Large intestine (tissue), 3 donors: ENCODE measurements around the gene TMEM11. TPM values are rescaled to one million over a fixed set of nuclear protein-coding genes. Genes with fewer than 3 reads are reported as not detected.

ENCODE experiments used
- DNase-seq, 2 donors: peaks; one replicate each; pipeline versions ENCODE4 v3.0.0 to v3.0.0-alpha.2; 2013
- H3K27ac ChIP-seq: one replicate; pipeline ENCODE4 v1.5.1; 2013; ENCODE audit warnings: low read length
- H3K27me3 ChIP-seq: 2 replicates; pipeline ENCODE4 v1.6.1; 2013; ENCODE audit warnings: low read length; ENCODE audit not compliant: control insufficient read depth, insufficient read depth
- H3K36me3 ChIP-seq: 2 replicates; pipeline ENCODE4 v1.6.1; 2013; ENCODE audit warnings: low read length; ENCODE audit not compliant: control insufficient read depth, insufficient read depth
- H3K4me1 ChIP-seq: one replicate; pipeline ENCODE4 v1.6.1; 2013; ENCODE audit warnings: low read length; ENCODE audit not compliant: control insufficient read depth, insufficient read depth
- H3K4me3 ChIP-seq: one replicate; pipeline ENCODE4 v1.5.1; 2013; ENCODE audit warnings: low read length
- H3K9me3 ChIP-seq: one replicate; pipeline ENCODE4 v1.6.1; 2013; ENCODE audit warnings: mild to moderate bottlenecking, low read depth, low read length, moderate library complexity; ENCODE audit not compliant: control insufficient read depth
- WGBS: methylation state at CpG from one replicate; pipeline ENCODE4 v1.1.5; 2013; ENCODE audit warnings: low lambda C conversion rate; ENCODE audit not compliant: insufficient coverage; 5-methylcytosine and 5-hydroxymethylcytosine counted together
- polyA plus RNA-seq: library from polyadenylated mRNA; unstranded; fragments of 120-200 nt; gene quantifications from one replicate; pipeline ENCODE4 v1.2.1, GENCODE V29; 2013

The TMEM11 gene
- polyA plus RNA-seq, 1 donor, result 21.6 TPM

DNA sequence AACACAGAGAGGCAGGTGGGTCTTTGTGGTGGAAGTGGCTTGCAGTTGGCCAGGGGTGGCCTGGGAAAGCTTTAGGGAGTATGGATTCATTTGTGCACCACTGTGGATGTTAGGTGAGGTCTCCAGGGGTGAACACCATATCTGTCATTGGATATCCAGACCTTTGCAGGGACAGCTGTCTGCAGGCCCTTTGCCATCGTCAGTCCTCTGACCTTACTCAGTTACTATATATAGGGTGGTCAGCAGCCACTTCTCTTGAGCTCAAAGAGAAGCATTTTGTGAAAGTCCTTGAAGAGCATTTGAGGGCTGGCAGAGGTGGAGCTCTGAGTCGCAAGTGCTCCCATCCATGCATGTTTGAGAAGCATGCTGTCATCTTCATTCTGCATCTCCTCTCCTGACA is 40.4 kb downstream of the TMEM11 start:
- WGBS, result no CpG with 5 or more reads among the region's 2 CpGs
- Histone ChIP-seq H3K4me1 (no peaks in the 10 kb centered on the region), H3K27me3 (no peaks in the 10 kb centered on the region), H3K36me3 (peaks cover 34% of the 10 kb centered on the region), H3K9me3 (no peaks in the 10 kb centered on the region), H3K27ac (no peak overlapping the region), H3K4me3 (no peak overlapping the region)
- no peak for DNase-seq

DNA sequence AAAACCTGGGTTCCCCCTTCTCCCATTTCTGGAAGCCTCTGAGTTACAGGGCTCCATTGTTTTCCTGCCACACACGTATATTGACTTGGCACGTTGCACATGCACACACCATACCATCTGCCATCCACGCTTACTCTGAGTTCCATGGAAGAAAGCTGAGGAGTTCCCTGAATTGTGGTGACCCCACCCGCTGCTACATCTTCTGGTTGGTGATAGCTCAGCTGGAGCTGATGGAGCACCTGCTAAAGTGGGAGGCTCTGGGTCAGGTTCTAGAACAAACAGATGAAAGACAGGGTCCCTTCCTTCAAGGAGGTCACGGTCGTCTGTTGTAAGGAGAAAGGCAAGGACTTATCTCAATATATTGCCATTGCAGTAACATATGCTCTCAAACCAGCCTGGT is 41.1 kb downstream of the TMEM11 start:
- Histone ChIP-seq H3K9me3 (no peaks in the 10 kb centered on the region), H3K36me3 (peaks cover 29% of the 10 kb centered on the region), H3K4me3 (no peak overlapping the region), H3K27me3 (no peaks in the 10 kb centered on the region), H3K4me1 (no peaks in the 10 kb centered on the region), H3K27ac (no peak overlapping the region)
- WGBS, result 100% methylated on average over 1 of the region's 6 CpGs
- no peak for DNase-seq

DNA sequence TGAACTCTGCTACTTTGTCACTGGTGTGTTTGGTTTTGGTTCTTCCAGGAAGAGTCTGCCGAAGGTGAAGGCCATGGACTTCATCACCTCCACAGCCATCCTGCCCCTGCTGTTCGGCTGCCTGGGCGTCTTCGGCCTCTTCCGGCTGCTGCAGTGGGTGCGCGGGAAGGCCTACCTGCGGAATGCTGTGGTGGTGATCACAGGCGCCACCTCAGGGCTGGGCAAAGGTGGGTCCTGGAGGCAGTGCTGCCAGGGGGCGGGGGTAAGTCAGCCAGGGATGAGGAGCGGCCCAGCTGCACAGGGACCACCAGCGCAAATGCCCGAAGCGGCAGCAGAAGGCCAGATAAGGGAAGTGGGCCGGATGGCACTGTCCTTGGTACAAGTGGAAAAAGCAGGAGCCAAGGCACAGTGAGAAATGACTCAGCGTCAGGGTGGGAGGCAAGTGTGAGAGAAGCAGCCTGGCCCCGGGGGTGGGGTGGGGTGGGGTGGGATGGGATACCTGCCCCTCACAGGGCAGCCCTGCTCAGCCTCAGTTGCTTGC is 41.9 kb downstream of the TMEM11 start:
- no peak overlapping the region for H3K27ac ChIP-seq
- peaks cover 29% of the 10 kb centered on the region for H3K36me3 ChIP-seq
- no peak overlapping the region for H3K4me3 ChIP-seq
- no peaks in the 10 kb centered on the region for H3K27me3 ChIP-seq
- DNase-seq, result no peak
- no peaks in the 10 kb centered on the region for H3K9me3 ChIP-seq
- WGBS, result no CpG with 5 or more reads among the region's 17 CpGs
- no peaks in the 10 kb centered on the region for H3K4me1 ChIP-seq

DNA sequence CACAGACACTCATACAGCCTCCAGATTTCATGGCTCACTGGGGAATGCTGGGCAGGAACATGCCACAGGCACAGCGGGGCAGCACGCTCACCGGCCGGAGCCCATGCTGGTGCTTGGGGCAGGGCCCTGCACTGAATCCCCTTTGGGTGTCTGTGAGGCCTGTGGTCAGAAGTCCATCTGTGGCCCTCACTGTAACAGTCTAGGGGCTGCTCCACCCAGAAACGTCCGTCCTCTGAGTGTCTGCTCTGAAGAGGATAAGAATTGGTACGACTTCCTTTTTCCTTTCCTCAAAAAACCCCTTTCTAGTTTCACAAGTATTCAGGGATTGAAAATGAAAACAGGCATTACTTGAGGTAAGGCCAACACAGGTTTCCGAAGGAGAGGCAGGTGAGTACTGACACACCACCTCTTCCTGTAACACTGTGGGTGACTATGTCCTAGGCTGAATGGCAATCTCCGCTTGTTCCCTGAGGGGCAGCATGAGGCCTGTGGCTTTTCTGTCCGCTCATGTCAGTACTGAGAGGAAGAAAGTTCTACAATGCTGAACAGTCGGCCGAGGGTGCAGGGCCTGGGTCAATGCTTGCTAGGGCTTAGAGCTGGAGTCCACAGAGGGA is 42.5 kb downstream of the TMEM11 start:
- H3K4me1 ChIP-seq, result no peaks in the 10 kb centered on the region
- DNase-seq, result no peak
- peaks cover 29% of the 10 kb centered on the region for H3K36me3 ChIP-seq
- no peaks in the 10 kb centered on the region for H3K9me3 ChIP-seq
- no peak overlapping the region for H3K27ac ChIP-seq
- 80% methylated on average over 1 of the region's 12 CpGs for whole genome bisulfite sequencing
- no peak overlapping the region for H3K4me3 ChIP-seq
- no peaks in the 10 kb centered on the region for H3K27me3 ChIP-seq

DNA sequence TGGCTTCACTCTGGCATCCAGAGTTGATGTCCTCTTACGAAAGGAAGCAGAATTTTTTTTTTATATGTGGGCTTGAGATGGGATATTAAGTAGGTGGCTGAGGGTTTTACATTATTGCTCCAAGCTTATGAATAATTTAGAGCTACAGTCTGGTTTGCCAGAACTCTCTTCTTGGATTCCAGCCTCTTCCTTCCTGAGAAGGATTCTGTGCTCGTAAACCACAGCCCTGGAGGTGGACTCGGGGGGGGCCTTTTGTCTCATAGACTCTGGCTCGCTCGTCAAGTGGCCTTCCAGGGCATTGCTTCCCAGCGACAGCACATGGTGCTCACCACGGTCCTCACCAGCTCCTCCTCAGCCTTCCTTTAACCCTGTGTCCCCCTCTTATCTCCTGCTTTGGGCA is 43.2 kb downstream of the TMEM11 start:
- Histone ChIP-seq H3K4me3 (no peak overlapping the region), H3K27me3 (no peaks in the 10 kb centered on the region), H3K9me3 (no peaks in the 10 kb centered on the region), H3K36me3 (peaks cover 29% of the 10 kb centered on the region), H3K4me1 (no peaks in the 10 kb centered on the region), H3K27ac (no peak overlapping the region)
- DNase-seq, result no peak
- 100% methylated on average over 1 of the region's 7 CpGs for WGBS

DNA sequence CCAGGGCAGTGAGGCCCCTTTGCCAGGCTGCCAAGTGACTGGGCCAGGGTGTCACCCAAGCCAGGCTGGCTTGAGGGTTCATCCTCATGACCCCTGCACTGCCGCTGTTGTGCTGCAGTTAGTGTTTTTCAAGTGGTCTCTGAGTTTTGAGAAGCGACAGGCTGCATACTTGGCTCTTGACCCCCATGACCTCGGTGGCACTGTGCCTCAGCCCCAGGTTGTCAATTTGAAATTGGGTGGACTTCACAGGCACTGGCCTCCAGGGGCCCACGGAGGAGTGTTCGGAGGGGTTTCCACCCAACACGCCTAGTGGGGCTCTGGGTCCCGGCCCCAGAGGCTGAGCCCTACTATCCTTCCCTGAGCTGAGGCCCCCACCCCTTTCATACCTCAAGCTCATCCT is 44.5 kb downstream of the TMEM11 start:
- Histone ChIP-seq H3K4me3 (no peak overlapping the region), H3K27me3 (no peaks in the 10 kb centered on the region), H3K27ac (no peak overlapping the region), H3K36me3 (peaks cover 23% of the 10 kb centered on the region), H3K9me3 (no peaks in the 10 kb centered on the region), H3K4me1 (no peaks in the 10 kb centered on the region)
- DNase-seq, result no peak
- WGBS, result no CpG with 5 or more reads among the region's 7 CpGs

DNA sequence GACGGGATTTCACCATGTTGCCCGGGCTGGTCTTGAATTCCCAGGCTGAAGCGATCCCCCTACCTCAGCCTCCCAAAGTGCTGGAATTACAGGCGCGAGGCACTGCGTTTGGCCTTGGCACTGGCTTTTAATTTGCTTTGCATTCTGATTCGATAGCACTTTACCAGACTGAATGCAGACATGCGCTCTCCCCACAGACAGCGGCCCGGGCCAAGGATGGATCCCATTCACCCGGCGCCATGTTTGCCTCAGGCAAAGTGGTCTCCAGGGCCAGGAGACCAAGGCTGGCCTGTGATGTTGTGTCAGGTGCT is 45.5 kb downstream of the TMEM11 start:
- H3K4me1 ChIP-seq, result no peaks in the 10 kb centered on the region

DNA sequence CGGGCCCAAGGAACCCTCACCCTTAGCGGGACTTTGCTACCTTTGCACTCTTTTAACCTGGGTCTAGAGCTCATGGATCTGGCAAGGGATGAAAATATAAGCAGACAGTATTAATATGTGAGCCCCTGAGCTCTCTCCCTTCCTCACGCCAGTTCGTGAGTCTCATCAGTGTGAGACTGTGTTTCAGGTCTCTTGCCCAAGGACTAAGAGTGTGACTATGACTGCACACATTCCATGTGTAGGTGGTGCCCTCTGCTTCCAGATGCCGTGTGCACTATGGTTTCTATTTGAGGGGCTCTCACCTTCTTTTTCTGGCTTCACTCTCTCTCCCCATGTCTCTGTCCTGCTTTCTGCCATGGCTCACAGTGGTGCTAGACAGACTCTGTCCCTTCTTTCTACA is 46.7 kb downstream of the TMEM11 start:
- DNase-seq, result no peak
- no CpG with 5 or more reads among the region's 5 CpGs for WGBS
- no peak overlapping the region for H3K4me3 ChIP-seq

More for the DNA sequence above, 45.5 kb downstream of the TMEM11 start:
- DNase-seq, result no peak
- no peaks in the 10 kb centered on the region for H3K27me3 ChIP-seq
- 100% methylated on average over 1 of the region's 12 CpGs for WGBS
- H3K36me3 ChIP-seq, result peaks cover 13% of the 10 kb centered on the region
- H3K9me3 ChIP-seq, result no peaks in the 10 kb centered on the region
- H3K27ac ChIP-seq, result no peak overlapping the region
- no peak overlapping the region for H3K4me3 ChIP-seq

DNA sequence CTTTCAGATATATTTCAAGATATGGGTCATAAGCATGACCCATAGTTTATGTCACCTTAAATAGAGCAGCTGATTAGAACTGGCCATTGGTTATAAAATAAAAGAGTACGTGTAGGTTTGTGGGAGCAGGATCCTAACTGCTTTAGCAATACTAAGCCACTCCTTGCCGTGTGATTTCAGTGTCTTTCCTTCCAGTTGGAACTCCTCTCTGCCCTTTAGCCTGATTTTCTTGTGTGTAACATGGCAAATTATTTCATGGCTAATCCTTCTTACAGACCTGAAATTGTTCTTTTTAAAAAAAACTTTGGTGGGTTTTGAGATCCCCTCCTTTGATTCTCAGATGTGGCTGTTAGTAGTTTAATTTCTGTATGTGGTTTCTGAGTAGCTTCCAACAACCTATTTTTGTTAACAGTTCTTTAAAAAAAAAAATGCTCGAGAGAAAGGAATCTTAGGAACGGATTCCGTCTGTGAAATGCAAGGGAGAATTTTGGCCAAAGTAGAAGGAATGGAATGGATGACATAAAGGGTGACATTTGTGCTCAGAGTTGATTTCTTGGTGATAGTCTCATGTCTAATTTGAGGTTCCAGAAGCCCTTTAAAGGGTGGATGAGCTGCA is 47.3 kb downstream of the TMEM11 start:
- Histone ChIP-seq H3K27ac (no peak overlapping the region), H3K4me3 (no peak overlapping the region), H3K27me3 (no peaks in the 10 kb centered on the region), H3K36me3 (peaks cover 2% of the 10 kb centered on the region), H3K4me1 (no peaks in the 10 kb centered on the region), H3K9me3 (no peaks in the 10 kb centered on the region)
- WGBS, result 80% methylated on average over 2 of the region's 5 CpGs
- no peak for DNase-seq

More for the DNA sequence above, 46.7 kb downstream of the TMEM11 start:
- Histone ChIP-seq H3K9me3 (no peaks in the 10 kb centered on the region), H3K36me3 (peaks cover 2% of the 10 kb centered on the region), H3K27me3 (no peaks in the 10 kb centered on the region), H3K27ac (no peak overlapping the region), H3K4me1 (no peaks in the 10 kb centered on the region)

DNA sequence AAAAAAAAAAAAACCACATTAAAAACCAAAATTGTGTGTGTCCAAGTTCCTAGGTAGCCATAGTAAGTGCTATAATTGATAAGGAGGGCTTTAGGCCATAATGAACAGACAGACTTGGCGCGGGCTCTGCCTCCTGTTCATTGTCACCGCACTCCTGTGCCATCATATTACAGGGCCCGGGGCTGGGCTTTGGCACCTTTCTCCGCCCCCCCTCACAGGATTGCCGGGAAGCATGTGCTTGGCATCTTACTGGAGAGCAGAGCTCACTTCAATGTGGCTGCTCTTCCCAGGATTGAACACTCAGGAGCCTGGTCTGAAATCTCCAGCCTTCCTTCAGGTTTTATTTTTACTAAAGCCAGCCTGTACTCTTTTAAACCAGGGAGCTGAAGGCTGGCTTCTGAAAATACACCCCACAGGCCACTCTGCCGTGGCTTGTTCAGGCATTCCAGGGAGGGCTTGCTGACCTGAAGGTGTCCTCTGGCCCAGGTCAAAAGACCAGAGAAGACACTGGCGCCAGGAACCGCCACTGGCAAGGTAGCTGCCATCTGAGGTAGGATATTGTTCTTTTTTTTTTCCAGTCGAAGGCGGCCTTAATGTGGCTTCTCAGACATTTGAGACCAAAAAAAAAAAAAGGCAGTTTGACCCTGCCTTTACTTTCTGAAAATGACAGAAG is 47.9 kb downstream of the TMEM11 start:
- Histone ChIP-seq H3K4me3 (no peak overlapping the region), H3K36me3 (peaks cover 2% of the 10 kb centered on the region), H3K27ac (no peak overlapping the region), H3K4me1 (no peaks in the 10 kb centered on the region), H3K9me3 (no peaks in the 10 kb centered on the region), H3K27me3 (no peaks in the 10 kb centered on the region)
- WGBS, result no CpG with 5 or more reads among the region's 11 CpGs
- no peak for DNase-seq
